ENCODE data around the gene NOTCH2.

NOTCH2 gene

GRCh38 chr1:119874186-119874585 is 195.3 kb downstream of the NOTCH2 start:
- no peaks in the 10 kb centered on the region for H3K9me3 ChIP-seq (ENCODE audit: control insufficient read depth, low read length)
- H3K4me2 ChIP-seq (ENCODE audit: low read length), result no peak overlapping the region
- H2AFZ ChIP-seq, result no peak overlapping the region
- H3K4me3 ChIP-seq (ENCODE audit: low read depth, low read length), result no peak overlapping the region
- H3K9ac ChIP-seq, result no peak overlapping the region
- no peaks in the 10 kb centered on the region for H3K4me1 ChIP-seq
- no peak overlapping the region for H3K27ac ChIP-seq
- no peaks in the 10 kb centered on the region for H3K36me3 ChIP-seq (ENCODE audit: control insufficient read depth, insufficient read depth, low read length)
- no peaks in the 10 kb centered on the region for H3K27me3 ChIP-seq (ENCODE audit: control insufficient read depth, insufficient read depth, low read length)
- no peaks in the 10 kb centered on the region for H3K79me2 ChIP-seq
- no peak for TF ChIP-seq CTCF (IDR thresholded peaks at IDR 0.05)

- Histone ChIP-seq H3K9ac (no peak overlapping the region), H3K4me1 (no peaks in the 10 kb centered on the region), H3K79me2 (no peaks in the 10 kb centered on the region), H2AFZ (no peak overlapping the region), H3K27me3 (ENCODE audit: control insufficient read depth, insufficient read depth, low read length) (no peaks in the 10 kb centered on the region), H3K4me3 (ENCODE audit: low read depth, low read length) (no peak overlapping the region), H3K9me3 (ENCODE audit: control insufficient read depth, low read length) (no peaks in the 10 kb centered on the region), H3K4me2 (ENCODE audit: low read length) (no peak overlapping the region), H3K36me3 (ENCODE audit: control insufficient read depth, insufficient read depth, low read length) (no peaks in the 10 kb centered on the region), H3K27ac (no peak overlapping the region)
- no peak for TF ChIP-seq CTCF (IDR thresholded peaks at IDR 0.05)
Observed at GRCh38 chr1:119873135-119874015, 196.1 kb downstream of the NOTCH2 start.

GRCh38 chr1:119871881-119872280 is 197.6 kb downstream of the NOTCH2 start:
- Histone ChIP-seq H3K36me3 (ENCODE audit: control insufficient read depth, insufficient read depth, low read length) (no peaks in the 10 kb centered on the region), H3K9me3 (ENCODE audit: control insufficient read depth, low read length) (no peaks in the 10 kb centered on the region), H3K79me2 (no peaks in the 10 kb centered on the region), H3K4me2 (ENCODE audit: low read length) (no peak overlapping the region), H2AFZ (no peak overlapping the region), H3K27me3 (ENCODE audit: control insufficient read depth, insufficient read depth, low read length) (no peaks in the 10 kb centered on the region), H3K4me3 (ENCODE audit: low read depth, low read length) (no peak overlapping the region), H3K27ac (no peak overlapping the region), H3K4me1 (no peaks in the 10 kb centered on the region), H3K9ac (no peak overlapping the region)
- no peak for TF ChIP-seq CTCF (IDR thresholded peaks at IDR 0.05)

GRCh38 chr1:119870917-119871596 is 198.4 kb downstream of the NOTCH2 start:
- Histone ChIP-seq H3K36me3 (ENCODE audit: control insufficient read depth, insufficient read depth, low read length) (no peaks in the 10 kb centered on the region), H3K79me2 (no peaks in the 10 kb centered on the region), H3K9ac (no peak overlapping the region), H3K27me3 (ENCODE audit: control insufficient read depth, insufficient read depth, low read length) (no peaks in the 10 kb centered on the region), H3K4me2 (ENCODE audit: low read length) (no peak overlapping the region), H2AFZ (peak overlapping the region; percentile 80), H3K9me3 (ENCODE audit: control insufficient read depth, low read length) (no peaks in the 10 kb centered on the region), H3K27ac (no peak overlapping the region), H3K4me3 (ENCODE audit: low read depth, low read length) (no peak overlapping the region), H3K4me1 (no peaks in the 10 kb centered on the region)
- TF ChIP-seq CTCF (IDR thresholded peaks at IDR 0.05), result peak; percentile 76

All from parathyroid adenoma (tissue), 2 donors.